HG03457 (cell line): ENCODE results near the gene PITPNC1.
"Not testable (repeated sequence)": the region's sequence is repeated elsewhere in the genome, so short reads cannot be mapped to it uniquely, and the experiment has no call there.

Experiments used
- ATAC-seq: cut with Tn5 transposase; IDR thresholded peaks from one replicate; pipeline ENCODE4 v1.9.1; 2021; ENCODE audit warnings: moderate number of reproducible peaks; ENCODE audit not compliant: unreplicated experiment

Gene PITPNC1

DNA sequence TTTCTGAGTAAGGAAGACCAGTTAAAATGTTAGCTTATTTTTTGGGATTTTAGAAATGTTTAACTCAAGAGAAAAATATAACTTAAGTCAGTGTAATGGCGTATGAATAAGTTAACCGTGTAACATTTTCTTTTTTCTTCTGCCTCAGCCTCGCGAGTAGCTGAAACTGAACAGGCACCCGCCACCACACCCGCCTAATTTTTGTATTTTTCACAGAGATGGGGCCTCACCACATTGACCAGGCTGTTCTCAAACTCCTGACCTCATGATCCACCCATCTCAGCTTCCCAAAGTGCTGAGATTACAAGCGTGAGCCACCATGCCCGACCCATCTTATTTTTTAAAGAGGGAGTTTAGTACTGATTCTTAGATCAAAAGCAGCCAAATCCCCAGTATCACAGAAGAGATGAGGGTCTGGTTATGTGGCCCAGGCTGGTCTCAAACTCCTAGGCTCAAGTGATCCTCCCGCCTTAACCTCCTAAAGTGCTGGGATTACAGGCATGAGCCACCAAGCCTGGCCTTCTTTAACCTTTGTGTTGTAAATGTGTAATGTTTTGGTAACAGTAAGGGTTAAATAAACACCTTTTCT is 16.8 kb downstream of the PITPNC1 start:
- ATAC-seq = no peak

DNA sequence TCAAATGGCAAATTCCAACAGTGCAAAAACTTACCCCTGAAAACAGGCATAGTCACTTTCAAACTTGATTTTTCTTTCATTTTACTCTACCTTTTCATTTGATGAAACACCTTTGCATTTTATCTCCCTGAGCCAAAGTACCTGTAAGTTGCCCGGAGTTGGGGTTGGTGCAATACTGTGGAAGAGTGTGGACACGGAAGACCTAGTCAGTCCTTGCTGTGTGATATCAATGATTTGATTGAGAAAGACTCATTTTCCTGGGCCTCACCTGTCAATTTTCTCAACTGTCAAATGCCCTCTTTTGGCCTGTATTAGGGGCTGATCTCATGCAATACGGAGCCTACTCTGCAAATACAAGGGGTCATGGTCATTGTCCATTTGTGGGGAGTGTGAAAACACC is 22.6 kb downstream of the PITPNC1 start:
- no peak for ATAC-seq

DNA sequence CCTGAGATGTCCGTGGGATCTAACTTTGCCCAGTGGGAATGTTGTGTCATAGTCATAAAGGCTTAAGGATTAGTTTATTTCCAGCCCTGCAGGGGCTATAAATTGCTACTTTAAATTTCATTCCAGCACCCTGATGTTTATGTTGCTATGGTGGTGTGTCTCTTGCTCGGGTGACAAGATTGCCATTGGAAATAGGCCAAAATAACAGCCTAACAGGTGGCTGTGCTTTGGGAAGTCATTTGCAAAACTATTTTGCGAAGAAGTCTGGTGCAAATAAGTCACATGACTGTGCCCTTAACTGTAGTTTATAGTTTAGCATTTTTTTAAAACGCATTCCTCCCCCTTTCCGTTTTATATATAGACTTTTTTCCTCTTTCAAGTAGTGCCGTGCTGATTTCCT is 23.1 kb downstream of the PITPNC1 start:
- ATAC-seq = no peak

DNA sequence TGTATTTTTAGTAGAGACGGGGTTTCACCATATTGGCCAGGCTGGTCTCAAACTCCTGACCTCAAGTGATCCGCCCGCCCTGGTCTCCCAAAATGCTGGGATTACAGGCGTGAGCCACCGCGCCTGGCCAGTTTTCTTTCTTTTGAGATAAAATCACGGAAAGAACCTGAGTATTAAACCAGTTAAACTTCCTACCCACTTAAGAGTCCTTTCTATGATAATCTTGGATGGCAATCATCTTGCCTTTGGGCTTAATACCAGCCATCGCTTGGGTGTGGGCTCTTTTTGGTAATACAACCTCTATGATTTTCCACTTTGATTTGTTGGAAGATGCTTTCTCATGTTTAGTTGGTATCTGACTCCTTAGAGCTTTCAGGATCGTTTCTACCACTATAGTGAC is 24.0 kb downstream of the PITPNC1 start:
- ATAC-seq = no peak

DNA sequence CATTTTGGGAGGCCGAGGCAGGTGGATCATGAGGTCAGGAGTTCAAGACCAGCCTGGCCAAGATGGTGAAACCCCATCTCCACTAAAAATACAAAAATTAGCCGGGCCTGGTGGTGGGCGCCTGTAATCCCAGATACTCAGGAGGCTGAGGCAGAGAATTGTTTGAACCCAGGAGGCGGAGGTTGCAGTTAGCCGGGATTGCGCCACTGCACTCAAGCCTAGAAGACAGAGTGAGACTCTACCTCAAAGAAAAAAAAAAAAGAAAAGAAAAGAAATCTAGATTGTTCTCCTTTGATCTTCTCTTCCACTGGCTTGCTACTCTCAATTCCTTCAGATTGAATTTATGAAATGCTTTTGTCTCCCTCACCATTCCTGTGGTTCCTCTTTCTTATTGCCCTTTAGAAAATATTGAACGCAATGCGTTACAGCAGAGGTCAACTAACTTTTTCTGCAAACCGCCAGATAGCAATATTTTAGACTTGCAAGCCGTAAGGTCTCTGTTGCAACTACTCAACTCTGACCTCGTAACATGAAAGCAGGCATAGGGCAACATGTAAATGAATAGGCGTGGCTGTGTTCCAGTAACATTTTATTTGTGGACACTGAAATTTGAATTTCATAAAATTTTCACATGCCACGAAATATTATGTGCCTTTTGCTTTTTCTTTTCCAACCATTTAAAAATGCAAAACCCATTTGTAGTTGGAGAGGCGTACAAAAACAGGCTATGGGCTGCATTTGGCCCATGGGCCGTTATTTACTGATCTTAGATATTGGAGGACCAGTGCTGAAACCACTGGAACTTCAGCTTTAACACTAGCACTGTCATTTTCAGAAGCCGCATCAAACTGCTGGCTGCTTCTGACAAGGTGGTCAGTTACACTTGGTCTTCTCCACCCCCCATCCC is 24.8 kb downstream of the PITPNC1 start:
- ATAC-seq = no peak

DNA sequence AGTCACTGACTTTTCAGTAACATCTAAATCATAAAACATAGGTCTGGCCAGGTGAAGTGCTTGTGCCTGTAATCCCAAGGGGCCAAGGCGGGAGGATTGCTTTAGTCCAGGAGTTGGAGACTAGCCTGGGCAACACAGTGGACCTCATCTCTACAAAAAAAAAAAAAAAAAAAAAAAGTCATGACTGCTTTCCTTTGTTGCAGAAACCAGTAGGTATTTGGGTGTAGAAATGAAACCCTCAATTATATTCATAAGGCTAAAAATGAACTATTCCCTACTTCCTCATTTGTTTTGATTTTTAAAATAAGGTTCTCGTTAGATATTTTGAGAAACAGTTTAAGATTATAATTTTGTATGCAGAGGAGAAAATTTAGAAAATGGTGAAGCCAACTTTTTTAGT is 26.0 kb downstream of the PITPNC1 start:
- ATAC-seq = no peak

DNA sequence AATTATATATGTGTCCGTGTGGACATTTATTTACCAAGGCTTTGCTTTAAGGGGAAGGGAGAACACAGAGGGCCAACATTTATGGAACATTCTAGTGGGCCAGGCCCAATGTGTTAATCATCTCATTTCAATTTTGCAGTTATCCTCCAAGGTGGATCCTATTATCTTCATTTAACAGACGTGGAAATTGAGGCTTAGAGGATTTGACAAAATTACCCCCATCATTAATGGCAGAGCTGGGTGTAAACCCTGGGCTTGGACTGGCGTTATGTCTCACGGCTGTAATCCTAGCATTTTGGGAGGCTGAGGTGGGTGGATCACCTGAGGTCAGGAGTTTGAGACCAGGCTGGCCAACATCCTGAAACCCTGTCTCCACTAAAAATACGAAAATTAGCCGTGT is 26.4 kb downstream of the PITPNC1 start:
- ATAC-seq = no peak

DNA sequence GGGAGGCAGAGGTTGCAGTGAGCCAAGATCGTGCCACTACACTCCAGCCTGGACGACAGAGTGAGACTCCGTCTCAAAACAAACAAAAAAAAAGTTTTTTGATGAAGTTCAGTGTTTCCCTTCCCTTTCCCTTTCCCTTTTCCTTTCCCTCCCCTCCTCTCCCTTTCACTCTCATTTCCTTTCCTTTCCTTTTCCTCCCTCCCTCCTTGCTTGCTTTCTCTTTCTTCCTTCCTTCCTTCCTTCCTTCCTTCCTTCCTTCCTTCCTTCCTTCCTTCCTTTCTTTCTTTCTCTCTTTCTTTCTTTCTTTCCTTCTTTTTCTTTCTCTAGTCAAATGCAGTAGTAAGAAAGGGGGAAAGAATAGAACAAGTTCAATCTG is 31.4 kb downstream of the PITPNC1 start:
- ATAC-seq = not testable (repeated sequence)

DNA sequence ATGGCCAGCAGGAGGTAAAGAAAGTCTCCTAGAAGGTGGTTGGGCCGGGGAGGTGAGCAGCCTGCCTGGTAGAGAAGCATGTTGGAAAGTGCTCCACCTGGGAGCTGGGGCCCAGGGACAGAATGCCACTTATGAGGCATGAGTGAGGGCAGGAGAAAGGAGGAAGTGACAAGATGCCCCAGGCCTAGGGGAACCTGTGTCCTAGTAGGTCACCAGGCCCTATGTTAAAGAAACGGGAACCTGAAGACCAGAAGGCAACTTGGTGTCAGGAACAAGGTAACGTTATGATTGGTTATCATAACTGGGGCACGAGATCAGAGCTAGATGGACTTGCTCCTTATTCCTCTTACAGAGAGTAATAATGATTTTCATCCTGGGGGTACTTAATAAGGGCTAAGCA is 34.3 kb downstream of the PITPNC1 start:
- no peak for ATAC-seq

DNA sequence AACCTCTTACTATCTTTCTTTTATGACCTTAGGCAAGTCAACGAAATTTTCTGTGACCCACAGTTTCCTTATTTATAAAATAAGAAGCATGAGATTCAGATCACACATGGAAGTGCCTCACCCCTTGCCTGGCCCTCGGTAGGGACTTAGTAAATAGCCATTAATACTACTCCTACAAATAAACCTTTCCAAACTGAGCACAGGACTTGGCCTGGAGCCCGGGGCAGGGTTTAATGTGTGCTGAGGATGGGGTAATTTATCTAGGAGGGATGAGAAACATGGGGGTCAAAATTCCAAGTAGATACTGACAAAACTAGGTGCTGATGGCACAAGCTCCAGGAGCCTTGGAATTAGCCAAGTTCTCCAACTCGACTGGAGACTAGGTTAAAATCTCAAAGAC is 35.0 kb downstream of the PITPNC1 start:
- no peak for ATAC-seq

DNA sequence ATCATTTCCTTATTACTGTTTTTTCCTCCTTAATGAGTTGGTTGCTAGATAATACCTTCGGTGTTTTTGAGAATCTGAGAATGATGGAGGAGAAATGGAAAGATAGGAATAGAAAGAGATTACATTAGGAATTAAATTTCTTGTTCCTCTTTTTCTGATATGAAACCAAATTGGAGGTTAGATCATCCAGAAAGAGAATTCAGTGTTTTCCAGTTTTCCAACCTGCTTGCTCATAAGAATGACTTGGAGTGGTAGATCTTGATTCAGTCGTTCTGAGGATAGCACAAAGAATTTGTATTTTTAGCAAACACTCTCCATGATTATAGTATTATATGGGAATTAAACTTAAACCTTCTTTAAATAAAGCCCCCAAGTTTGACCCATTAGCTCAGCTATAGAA is 35.9 kb downstream of the PITPNC1 start:
- ATAC-seq = no peak

DNA sequence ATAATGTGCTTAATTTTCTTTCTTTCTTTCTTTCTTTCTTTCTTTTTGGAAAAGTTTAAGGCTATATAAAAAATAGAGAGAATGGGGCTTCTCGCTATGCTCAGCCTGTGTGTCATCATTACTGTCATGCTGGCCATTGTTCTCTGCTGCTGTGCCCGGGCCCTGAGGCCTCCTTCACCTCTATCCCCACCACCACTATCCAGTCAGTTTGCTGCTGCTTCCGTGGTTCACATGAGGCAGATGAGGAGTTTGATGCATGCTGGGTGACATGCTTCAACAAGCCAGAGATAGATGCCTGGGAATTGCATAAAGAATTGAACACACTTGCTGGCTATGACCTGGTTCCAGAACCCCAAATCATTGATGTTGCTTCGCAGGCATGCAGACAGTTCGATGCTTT is 36.3 kb downstream of the PITPNC1 start:
- ATAC-seq = no peak

DNA sequence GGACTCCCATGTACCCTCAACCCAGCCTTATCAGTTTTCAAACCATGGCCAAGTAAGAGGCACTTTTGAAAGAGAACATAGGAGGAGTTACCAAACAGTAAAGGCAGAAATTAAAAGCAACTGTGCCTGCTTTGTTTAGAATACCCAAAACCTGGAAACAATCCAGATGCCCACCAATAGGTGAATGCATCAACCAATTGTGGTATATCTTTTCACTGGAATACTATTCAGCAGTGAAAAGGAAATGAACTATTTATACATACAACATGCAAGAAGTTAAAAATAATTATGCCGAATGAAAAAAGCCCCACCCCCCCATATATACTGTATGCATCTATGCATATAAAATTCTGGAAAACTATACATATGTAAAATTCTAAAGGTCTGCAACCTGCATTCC is 37.0 kb downstream of the PITPNC1 start:
- no peak for ATAC-seq

DNA sequence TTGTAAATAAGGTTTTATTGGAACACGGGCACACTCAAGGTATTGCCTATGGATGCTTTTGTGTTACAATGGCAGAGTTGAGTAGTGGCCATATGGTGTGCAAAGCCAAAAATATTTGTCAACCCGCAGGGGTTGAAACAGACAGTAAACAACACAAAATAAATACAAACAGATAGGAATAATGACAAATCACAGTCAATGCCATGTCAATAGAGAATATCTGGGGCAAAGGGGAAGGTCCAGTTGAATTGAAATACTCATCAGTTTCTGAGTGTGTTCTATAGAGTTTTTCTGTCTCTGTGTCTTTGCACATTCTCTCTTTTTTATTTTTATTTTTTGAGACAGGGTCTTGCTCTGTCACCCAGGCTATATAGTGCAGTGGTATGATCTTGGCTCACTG is 37.5 kb downstream of the PITPNC1 start:
- no peak for ATAC-seq

DNA sequence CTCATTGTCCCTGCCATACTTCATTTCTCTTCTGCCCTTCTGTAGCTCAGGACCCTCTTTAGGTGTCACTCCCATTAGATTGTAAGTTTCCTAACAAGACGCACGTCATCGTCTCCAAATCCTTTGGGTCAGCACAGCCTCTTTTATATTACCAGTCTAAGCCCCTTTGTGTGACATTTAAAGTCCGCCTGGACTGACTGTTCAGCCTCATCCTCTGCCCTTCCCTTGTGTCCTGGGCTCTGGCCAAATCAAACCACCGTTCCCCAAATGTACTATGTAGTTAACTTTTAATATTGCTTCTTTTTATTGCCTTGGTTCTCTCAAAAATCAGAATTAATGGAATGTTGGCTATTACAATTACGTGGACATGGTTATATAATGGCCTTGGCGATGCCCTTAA is 38.2 kb downstream of the PITPNC1 start:
- no peak for ATAC-seq

DNA sequence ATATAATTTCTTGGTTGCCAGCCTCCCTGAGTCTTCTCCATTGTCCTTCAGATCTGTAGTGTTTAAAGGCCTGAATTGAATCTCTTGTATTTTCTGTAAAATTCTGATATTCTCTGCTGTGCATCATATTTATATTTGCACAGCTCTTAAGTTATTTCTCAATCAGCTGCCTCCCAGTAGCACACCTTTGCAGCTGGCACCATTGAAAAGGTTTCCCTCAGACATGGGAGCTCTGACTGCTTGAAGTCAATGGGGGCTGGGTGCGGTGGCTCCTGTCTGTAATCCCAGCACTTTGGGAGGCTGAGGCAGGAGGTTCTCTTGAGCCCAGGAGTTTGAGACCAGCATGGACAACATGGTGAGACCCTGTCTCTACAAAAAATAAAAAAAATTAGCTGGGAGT is 40.4 kb downstream of the PITPNC1 start:
- ATAC-seq = no peak

DNA sequence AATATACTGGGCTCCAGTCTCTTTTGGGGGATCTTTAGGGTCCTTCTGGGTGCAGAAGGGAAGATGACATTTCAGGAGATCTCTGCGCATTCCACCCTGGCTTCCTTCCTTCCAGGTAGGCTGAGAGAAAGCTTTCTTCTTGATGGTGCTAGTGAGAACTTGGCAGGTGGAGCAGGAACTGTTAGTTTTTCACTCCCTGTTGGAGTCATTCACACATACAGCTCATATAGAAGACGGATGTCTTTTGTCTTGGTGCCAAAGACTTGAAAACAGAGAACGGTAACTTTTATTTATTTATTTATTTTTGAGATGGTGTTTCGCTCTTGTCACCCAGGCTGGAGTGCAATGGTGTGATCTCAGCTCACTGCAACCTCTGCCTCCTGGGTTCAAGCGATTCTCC is 43.9 kb downstream of the PITPNC1 start:
- no peak for ATAC-seq

DNA sequence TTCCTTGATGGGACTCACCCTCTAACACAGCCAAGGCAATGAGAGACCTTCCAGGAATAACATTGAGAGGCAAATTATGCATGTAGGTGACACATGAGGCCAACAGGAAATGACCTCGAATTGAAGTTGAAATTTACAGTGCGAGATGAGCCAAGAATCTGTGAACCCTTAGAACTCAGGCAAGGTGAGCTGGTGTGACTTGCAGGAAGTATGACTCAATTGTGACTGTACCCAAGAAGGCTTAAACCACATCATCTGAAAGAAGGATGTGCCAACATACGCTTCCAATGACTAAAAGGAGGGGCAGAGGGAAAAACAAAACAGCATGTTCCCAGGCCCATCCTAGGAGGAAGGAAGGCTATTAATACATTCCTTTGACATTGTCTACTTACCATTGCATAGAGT is 44.8 kb downstream of the PITPNC1 start:
- no peak for ATAC-seq

DNA sequence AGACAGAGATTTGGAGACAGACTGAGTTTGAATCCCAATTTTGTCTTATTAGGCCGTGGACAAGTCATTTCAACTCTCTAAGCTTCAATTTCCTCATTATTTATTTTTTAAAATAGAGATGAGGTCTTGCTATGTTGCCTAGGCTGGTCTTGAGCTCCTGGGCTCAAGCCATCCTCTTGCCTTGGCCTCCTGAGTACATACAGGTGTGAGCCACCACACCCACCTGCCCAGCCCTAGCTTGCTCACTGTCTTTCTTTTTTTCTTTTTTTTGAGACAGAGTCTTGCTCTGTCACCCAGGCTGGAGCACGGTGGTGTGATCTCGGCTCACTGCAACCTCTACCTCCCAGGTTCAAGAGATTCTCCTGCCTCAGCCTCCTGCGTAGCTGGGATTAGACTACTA is 45.2 kb downstream of the PITPNC1 start:
- not testable (repeated sequence) for ATAC-seq

DNA sequence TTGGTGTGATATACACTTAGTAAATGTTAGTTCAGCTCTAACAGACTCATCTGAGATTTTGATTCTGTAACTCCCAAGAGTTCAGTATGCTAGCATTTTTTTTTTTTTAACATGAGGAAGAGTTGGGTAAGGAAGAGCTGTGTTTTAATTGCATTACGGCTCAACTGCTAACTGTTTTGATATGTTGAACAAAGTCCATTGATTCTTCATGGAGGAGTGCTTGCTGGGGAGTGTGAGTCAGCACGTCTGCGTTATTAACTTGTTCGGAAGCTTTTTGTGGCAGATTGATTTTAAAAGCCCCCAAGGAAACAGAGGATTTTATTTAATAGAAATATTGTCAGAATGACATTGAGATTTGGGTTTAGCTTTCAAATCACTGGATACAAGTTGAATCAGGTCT is 45.8 kb downstream of the PITPNC1 start:
- no peak for ATAC-seq

DNA sequence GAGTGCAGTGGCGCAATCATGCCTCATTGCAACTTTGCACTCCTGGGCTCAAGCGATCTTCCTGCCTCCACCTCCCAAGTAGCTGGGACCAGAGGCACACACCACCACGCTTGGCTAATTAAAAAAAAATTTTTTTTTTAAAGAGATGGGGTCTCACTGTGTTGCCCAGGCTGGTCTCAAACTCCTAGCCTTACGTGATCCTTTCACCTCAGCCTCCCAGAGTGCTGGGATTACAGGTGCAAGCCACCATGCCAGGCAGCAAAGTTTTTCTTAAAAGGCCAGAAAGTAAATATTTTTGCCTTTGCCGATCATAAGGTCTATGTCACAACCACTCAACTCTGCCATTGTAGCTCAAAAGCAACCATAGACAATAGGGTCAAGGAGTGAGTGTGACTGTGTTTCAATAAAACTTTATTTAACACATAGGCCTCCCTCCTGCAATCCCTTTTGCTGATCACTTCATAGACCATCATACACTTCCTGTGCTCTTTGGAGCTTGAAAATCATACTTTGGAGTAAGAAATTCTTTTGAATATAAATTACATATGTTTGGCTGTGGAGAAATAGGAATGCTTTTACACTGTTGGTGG is 48.6 kb downstream of the PITPNC1 start:
- no peak for ATAC-seq

DNA sequence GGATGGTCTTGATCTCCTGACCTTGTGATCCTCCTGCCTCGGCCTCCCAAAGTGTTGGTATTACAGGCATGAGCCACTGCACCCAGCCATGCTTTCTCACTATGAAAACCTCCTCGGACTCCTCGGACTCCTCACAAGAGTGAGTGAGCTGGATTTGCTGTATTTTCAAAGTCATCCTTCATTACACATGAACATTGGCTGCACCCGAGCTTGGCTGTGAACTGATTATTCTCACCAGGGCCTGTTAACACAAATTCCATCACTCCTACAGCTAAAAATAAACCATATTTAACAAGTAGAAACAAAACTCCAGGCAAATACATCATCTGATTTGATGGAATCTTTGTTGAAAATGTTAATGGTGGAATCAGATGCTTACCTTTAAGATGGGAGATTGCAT is 50.3 kb downstream of the PITPNC1 start:
- no peak for ATAC-seq
